WTC11 (cell line): ENCODE measurements around the gene RMI1.

Experiments
- CREB1 ChIP-seq: sonication (generic); formaldehyde crosslinking; IDR thresholded peaks from 2 replicates; pipeline ENCODE4 v1.8.0; 2023; ENCODE audit warnings: mild to moderate bottlenecking, missing genetic modification reagents
- ETV6 ChIP-seq: sonication (generic); formaldehyde crosslinking; IDR thresholded peaks from 2 replicates; pipeline ENCODE4 v1.8.1; 2022; ENCODE audit warnings: mild to moderate bottlenecking, missing genetic modification reagents
- NR2C2 ChIP-seq: sonication (generic); formaldehyde crosslinking; IDR thresholded peaks from 2 replicates; pipeline ENCODE4 v1.8.0; 2022; ENCODE audit warnings: mild to moderate bottlenecking, missing genetic modification reagents
- SMAD4 ChIP-seq: sonication (generic); formaldehyde crosslinking; IDR thresholded peaks from 2 replicates; pipeline ENCODE4 v1.8.0; 2022; ENCODE audit warnings: mild to moderate bottlenecking, missing genetic modification reagents
- TF ChIP-seq, protein P1 (sequence below): sonication (generic); formaldehyde crosslinking; IDR thresholded peaks from 2 replicates; pipeline ENCODE4 v1.8.1; 2022; ENCODE audit warnings: low read depth, missing genetic modification reagents, borderline replicate concordance
- TF ChIP-seq, protein P2 (sequence below): fragments of 200-600 bp; IDR thresholded peaks from 2 replicates; pipeline ENCODE4 v1.8.0; 2022; ENCODE audit warnings: antibody characterized with exemption
- TF ChIP-seq, protein P3 (sequence below): sonication (generic); formaldehyde crosslinking; IDR thresholded peaks from 2 replicates; pipeline ENCODE4 v1.8.1; 2023; ENCODE audit warnings: mild to moderate bottlenecking, moderate library complexity, missing genetic modification reagents
- TF ChIP-seq, protein P4 (sequence below): sonication (generic); formaldehyde crosslinking; IDR thresholded peaks from 2 replicates; pipeline ENCODE4 v1.8.1; 2023; ENCODE audit warnings: mild to moderate bottlenecking, missing genetic modification reagents, moderate library complexity

DNA sequence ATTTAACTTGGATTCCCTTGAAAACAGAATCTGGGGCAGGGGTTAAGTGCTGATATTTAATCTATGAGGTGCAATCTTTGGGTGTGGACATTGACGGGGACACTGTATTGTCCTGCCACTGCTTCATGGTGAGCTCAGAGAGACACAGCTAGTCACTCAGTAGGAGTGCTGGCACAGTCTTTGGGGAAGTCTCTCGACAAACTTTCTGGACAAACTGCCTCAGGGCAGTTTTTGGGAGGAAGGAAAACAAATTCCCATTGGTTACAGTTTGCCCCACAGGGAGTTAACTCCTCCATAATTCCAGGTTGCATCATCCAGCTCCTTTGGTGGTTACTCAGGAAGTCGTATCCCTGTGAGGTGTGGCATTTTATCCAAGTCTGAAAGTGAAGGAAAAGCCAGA, 18.4 kb upstream of the RMI1 start:
- TF ChIP-seq, protein P1, sequence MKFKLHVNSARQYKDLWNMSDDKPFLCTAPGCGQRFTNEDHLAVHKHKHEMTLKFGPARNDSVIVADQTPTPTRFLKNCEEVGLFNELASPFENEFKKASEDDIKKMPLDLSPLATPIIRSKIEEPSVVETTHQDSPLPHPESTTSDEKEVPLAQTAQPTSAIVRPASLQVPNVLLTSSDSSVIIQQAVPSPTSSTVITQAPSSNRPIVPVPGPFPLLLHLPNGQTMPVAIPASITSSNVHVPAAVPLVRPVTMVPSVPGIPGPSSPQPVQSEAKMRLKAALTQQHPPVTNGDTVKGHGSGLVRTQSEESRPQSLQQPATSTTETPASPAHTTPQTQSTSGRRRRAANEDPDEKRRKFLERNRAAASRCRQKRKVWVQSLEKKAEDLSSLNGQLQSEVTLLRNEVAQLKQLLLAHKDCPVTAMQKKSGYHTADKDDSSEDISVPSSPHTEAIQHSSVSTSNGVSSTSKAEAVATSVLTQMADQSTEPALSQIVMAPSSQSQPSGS (CRISPR knock-in tag) = no peak
- TF ChIP-seq, protein P2, sequence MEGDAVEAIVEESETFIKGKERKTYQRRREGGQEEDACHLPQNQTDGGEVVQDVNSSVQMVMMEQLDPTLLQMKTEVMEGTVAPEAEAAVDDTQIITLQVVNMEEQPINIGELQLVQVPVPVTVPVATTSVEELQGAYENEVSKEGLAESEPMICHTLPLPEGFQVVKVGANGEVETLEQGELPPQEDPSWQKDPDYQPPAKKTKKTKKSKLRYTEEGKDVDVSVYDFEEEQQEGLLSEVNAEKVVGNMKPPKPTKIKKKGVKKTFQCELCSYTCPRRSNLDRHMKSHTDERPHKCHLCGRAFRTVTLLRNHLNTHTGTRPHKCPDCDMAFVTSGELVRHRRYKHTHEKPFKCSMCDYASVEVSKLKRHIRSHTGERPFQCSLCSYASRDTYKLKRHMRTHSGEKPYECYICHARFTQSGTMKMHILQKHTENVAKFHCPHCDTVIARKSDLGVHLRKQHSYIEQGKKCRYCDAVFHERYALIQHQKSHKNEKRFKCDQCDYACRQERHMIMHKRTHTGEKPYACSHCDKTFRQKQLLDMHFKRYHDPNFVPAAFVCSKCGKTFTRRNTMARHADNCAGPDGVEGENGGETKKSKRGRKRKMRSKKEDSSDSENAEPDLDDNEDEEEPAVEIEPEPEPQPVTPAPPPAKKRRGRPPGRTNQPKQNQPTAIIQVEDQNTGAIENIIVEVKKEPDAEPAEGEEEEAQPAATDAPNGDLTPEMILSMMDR = no peak
- no peak for TF ChIP-seq ETV6
- no peak for TF ChIP-seq SMAD4
- TF ChIP-seq, protein P3, sequence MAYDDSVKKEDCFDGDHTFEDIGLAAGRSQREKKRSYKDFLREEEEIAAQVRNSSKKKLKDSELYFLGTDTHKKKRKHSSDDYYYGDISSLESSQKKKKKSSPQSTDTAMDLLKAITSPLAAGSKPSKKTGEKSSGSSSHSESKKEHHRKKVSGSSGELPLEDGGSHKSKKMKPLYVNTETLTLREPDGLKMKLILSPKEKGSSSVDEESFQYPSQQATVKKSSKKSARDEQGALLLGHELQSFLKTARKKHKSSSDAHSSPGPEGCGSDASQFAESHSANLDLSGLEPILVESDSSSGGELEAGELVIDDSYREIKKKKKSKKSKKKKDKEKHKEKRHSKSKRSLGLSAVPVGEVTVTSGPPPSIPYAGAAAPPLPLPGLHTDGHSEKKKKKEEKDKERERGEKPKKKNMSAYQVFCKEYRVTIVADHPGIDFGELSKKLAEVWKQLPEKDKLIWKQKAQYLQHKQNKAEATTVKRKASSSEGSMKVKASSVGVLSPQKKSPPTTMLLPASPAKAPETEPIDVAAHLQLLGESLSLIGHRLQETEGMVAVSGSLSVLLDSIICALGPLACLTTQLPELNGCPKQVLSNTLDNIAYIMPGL = no peak
- no peak for TF ChIP-seq NR2C2 (CRISPR knock-in tag)
- TF ChIP-seq, protein P4, sequence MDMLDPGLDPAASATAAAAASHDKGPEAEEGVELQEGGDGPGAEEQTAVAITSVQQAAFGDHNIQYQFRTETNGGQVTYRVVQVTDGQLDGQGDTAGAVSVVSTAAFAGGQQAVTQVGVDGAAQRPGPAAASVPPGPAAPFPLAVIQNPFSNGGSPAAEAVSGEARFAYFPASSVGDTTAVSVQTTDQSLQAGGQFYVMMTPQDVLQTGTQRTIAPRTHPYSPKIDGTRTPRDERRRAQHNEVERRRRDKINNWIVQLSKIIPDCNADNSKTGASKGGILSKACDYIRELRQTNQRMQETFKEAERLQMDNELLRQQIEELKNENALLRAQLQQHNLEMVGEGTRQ (CRISPR knock-in tag) = no peak
- no peak for TF ChIP-seq CREB1 (CRISPR knock-in tag)
